ENCODE results near the gene GIMAP4. TPM values are rescaled to one million over a fixed set of nuclear protein-coding genes. Genes with fewer than 3 reads are reported as not detected.

The GIMAP4 gene
- total RNA-seq, 1 donor: 0.18 TPM

DNA sequence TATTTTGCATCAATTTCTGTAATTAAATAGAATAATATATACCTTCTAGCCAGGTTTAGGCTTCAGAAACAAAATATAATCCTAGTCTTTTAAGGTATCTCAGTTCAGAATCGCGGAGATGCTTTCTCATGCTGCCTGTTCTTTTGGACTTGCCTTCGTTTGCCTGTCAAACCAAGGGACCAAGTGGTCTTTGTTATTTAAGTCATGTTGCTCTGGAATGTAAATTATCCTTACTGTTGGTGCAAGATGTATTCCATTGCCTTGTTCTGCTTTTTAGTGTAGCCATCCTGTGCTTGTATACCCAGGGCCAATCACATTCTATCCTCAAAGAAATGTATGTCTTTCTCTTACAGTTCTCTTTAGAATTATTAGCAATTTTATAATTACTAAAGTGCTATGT, 1.1 kb upstream of the GIMAP4 start:
- TF ChIP-seq, protein P1, sequence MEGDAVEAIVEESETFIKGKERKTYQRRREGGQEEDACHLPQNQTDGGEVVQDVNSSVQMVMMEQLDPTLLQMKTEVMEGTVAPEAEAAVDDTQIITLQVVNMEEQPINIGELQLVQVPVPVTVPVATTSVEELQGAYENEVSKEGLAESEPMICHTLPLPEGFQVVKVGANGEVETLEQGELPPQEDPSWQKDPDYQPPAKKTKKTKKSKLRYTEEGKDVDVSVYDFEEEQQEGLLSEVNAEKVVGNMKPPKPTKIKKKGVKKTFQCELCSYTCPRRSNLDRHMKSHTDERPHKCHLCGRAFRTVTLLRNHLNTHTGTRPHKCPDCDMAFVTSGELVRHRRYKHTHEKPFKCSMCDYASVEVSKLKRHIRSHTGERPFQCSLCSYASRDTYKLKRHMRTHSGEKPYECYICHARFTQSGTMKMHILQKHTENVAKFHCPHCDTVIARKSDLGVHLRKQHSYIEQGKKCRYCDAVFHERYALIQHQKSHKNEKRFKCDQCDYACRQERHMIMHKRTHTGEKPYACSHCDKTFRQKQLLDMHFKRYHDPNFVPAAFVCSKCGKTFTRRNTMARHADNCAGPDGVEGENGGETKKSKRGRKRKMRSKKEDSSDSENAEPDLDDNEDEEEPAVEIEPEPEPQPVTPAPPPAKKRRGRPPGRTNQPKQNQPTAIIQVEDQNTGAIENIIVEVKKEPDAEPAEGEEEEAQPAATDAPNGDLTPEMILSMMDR (IDR thresholded peaks at IDR 0.05; ENCODE audit: insufficient read depth, low read length): no peak
- DNase-seq (ENCODE audit: low read depth): no peak
- no peak overlapping the region for H3K4me3 ChIP-seq (ENCODE audit: low read depth, low read length)

- no peak for DNase-seq (ENCODE audit: low read depth)
- H3K4me3 ChIP-seq (ENCODE audit: low read depth, low read length): no peak overlapping the region
- TF ChIP-seq, protein P1 (IDR thresholded peaks at IDR 0.05; ENCODE audit: insufficient read depth, low read length): no peak
These were observed 618 bp upstream of the GIMAP4 start for GRCh38 chr7:150566572-150566971.

DNA sequence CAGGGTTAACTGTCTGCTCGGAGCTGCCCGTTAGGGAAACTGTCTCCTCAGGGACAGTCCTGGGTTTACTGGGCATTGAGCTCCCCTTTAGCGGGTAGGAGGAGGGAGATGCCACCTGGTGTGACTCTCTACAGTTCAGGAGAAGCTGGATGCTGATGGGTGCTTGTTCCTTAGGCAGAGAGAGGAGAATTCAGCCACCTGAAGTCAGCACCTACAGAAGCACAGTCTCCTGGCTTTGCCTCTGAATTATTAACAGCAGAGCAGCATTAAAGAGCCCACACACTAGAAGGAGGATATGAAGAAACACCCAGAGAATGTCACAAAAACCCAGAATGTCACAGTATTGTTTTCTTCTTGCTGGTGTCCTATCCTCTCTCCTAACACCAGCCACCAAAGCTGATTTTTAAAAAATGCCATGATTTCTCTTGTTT, 696 bp downstream of the GIMAP4 start:
- no peak for DNase-seq (ENCODE audit: low read depth)
- H3K4me3 ChIP-seq (ENCODE audit: low read depth, low read length): no peak overlapping the region
- TF ChIP-seq, protein P1 (IDR thresholded peaks at IDR 0.05; ENCODE audit: insufficient read depth, low read length): no peak

- TF ChIP-seq, protein P1 (IDR thresholded peaks at IDR 0.05; ENCODE audit: insufficient read depth, low read length): no peak
- DNase-seq (ENCODE audit: low read depth): no peak
- H3K4me3 ChIP-seq (ENCODE audit: low read depth, low read length): no peak overlapping the region
These were observed 1.5 kb downstream of the GIMAP4 start for GRCh38 chr7:150568714-150569113.

DNA sequence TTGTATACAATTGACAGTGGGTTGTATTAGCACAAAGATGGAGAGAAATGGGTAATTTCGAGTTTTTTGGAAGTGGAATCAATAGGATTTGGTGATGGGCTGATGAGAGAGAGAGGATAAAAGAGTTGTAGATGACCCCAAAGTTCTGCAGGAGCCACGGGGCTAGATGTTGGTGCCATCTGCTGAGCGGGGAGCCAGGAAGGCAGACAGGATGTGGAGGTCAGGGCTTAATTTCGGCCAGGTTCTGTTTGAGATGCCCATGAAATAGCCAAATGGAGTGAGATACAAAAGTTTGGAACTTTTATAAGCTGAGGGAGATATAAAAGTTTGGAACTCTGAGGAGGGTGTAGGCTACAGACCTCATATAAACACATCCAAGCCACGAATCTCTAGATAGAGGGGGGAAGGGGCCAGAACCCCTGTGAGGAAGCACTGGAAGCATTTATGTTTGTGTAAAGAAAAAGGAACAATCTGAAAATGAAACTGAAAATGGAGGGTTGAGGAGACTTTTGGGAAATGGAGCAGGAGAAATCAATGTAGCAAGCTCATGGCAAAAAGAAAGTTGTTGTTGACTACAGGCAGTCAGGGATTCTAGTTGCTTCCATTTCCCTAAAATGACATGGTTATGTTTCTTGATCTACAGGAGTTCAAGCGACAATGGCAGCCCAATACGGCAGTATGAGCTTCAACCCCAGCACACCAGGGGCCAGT, 2.2 kb downstream of the GIMAP4 start:
- TF ChIP-seq, protein P1 (IDR thresholded peaks at IDR 0.05; ENCODE audit: insufficient read depth, low read length): no peak
- no peak overlapping the region for H3K4me3 ChIP-seq (ENCODE audit: low read depth, low read length)
- DNase-seq (ENCODE audit: low read depth): no peak

DNA sequence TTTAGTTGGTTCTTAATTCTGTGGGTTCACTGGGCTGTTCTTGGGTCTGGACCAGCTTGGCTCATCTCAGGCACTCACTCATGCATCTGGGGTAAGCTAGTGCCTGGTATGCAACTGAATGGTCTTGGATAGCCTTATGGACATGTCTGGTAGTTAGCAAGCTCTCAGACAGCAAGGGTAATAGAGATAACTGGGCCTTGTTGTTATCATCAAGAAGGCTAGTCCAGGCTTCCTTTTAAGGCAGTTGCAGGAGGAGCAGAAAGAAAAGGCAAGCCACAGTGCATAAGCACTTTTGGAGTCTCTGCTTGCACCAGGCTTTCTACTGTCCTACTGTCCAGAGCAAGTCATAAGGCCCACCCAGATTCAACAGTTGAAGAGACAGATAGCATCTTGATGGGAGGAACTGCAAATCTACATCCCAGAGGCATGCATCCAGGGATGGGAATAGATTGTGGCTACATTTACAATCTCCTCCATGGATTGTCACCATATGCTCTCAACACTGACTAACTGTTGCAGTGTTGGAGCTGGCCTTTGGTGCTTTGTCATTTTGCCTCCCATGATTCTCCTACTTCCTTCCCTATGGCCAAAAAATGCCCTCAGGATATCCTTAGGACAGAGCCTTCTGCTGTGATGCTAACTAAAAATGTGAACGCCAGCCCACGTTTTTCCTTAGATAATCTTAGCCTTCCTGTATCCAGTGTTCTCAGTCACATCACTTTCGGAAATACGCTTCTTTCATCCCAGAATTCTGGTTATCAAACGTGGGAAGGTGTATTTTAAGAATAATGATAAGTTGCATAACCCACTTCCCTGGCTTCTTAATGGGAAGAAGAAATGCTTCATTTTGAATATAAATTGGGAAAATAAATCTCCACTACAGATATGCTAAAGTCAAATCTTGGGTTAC, 3.6 kb downstream of the GIMAP4 start:
- no peak for DNase-seq (ENCODE audit: low read depth)
- TF ChIP-seq, protein P1 (IDR thresholded peaks at IDR 0.05; ENCODE audit: insufficient read depth, low read length): no peak
- H3K4me3 ChIP-seq (ENCODE audit: low read depth, low read length): no peak overlapping the region

Data from fibroblast of the aortic adventitia (primary cell).